ENCODE results near the gene RBBP8NL.
"Not testable (repeated sequence)": the region's sequence is repeated elsewhere in the genome, so short reads cannot be mapped to it uniquely, and the experiment has no call there.

Gene RBBP8NL

DNA sequence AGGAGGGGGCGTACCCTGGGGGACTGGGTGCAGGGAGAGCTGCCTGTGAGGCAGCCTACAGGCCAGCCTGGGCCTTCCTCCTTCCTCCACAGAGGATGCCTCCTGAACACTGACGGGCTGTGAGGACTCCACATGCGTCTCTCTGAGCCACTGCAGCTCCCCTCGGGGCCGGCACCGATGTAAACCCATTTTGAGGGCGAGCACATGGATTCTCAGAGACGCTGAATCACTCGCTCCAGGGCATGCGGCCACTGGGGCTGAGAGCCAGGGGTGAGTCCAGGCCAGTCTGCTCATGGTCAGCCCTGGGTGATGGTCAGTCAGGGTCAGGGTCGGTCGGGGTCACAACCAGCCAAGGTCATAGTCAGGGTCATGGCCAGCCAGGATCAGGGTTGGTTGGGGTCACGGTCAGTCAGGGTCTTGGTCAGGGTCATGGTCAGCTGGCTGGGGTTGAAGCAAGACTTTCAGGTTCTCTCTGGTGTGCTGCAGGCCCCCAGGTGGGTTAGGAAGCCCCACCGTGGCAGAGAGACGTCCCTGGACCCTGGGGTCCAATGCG, 14.7 kb upstream of the RBBP8NL start:
- DNase-seq (ENCODE audit: low read depth) = no peak

- no peak for DNase-seq (ENCODE audit: low read depth)
These were observed 11.9 kb upstream of the RBBP8NL start for GRCh38 chr20:62439218-62439617.

GRCh38 chr20:62437927-62438326, 10.6 kb upstream of the RBBP8NL start:
- no peak for DNase-seq (ENCODE audit: low read depth)

GRCh38 chr20:62437496-62437895, 10.2 kb upstream of the RBBP8NL start:
- DNase-seq (ENCODE audit: low read depth) = no peak

- no peak for DNase-seq (ENCODE audit: low read depth)
These were observed 9.4 kb upstream of the RBBP8NL start for GRCh38 chr20:62436692-62437091.

- DNase-seq (ENCODE audit: low read depth) = no peak
These were observed 6.5 kb upstream of the RBBP8NL start for GRCh38 chr20:62433658-62434497.

GRCh38 chr20:62430866-62431447, 3.6 kb upstream of the RBBP8NL start:
- no peak for DNase-seq (ENCODE audit: low read depth)

- no peak for DNase-seq (ENCODE audit: low read depth)
These were observed 3.0 kb upstream of the RBBP8NL start for GRCh38 chr20:62430311-62430853.

GRCh38 chr20:62429455-62430310, 2.3 kb upstream of the RBBP8NL start:
- no peak for DNase-seq (ENCODE audit: low read depth)

- no peak for DNase-seq (ENCODE audit: low read depth)
These were observed 1.3 kb upstream of the RBBP8NL start for GRCh38 chr20:62428396-62429295.

DNA sequence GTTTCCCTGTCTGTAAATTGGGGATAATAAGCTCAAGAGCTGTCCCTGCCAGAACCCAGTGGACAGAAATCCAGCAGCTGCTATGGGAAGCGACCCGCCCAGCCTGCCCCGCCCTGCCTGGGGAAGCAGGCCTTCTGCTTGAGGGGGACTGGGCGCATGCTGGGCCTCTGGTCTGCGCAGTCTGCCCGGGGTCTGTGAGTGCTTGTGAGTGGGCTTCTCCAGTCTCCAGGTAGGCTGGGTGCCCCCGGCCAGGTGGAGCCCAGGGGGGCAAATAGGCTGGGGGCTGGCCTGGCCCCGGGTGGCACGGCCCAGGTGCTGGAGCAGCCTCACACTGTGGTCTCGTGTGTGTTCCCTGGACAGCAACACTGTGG, 648 bp upstream of the RBBP8NL start:
- DNase-seq (ENCODE audit: low read depth) = no peak

- no peak for DNase-seq (ENCODE audit: low read depth)
These were observed 624 bp downstream of the RBBP8NL start for GRCh38 chr20:62426699-62427131.

DNA sequence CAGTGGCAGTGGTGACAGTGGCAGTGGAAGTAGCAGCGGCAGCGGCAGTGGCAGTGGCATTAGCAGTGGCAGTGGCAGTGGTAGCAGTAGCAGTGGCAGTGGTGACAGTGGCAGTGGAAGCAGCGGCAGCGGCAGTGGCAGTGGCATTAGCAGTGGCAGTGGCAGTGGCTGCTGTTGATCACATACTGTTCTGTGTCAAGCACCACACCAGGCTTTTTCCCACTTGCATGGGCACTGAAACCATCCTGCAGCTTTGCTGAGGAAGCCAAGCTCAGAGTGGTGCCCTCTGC, 1.3 kb downstream of the RBBP8NL start:
- DNase-seq (ENCODE audit: low read depth) = not testable (repeated sequence)

DNA sequence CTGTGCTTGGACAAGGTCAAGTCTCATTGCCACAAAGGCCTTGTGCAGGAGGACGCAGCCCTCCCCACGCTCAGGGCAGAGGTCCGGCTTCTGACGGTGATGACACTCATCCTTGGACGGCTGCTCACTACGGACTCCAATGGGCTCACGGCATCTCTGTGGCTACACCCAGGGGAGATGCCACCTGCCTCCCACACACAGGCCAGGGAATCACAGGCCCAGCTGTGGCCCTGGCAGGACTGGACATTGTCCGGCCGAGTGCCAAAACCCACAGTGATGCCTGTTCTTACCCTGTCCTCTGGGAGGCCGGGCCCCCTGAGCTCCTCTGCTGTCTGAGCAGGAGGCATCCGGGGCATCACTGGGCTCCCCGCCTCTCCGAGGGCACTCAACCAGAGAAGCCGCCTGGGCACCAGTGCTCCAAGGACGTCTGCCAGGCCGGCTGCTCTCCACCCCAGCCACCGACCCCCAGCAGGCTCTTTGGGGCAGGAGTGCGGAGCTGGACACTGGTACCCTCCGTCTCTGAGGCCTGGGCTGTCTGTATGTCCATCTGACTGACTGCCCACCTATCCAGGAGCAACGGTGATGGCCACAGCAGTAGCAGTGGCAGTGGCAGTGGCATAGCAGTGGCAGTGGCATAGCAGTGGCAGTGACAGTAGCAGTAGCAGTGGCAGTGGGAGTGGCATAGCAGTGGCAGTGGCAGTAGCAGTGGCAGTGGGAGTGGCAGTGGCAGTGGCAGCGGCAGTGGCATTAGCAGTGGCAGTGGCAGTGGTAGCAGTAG, 1.9 kb downstream of the RBBP8NL start:
- no peak for DNase-seq (ENCODE audit: low read depth)

GRCh38 chr20:62424249-62425107, 2.9 kb downstream of the RBBP8NL start:
- no peak for DNase-seq (ENCODE audit: low read depth)

DNA sequence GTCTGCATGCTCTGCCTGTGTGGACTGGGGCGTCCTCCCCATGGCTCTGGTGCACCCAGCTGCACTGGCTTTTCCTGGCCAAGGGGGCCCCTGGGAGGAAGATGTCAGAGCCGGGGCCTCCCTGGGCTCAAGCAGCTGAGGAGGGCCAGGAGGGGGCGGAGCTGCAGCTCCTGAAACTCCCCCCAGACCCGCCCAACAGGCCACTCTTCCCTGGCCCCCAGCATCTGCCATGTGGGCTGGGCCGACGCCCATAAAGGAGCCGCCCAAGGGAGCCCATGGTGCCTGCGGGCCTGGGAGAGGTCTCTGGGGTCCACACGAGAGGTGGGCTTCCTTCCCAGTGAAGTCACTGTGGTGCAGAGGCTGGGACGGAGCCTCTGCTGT, 4.0 kb downstream of the RBBP8NL start:
- DNase-seq (ENCODE audit: low read depth) = no peak

- no peak for DNase-seq (ENCODE audit: low read depth)
These were observed 4.6 kb downstream of the RBBP8NL start for GRCh38 chr20:62422636-62423325.

GRCh38 chr20:62421716-62421990, 5.7 kb downstream of the RBBP8NL start:
- DNase-seq (ENCODE audit: low read depth) = no peak
